Effector memory CD4-positive, alpha-beta T cell (primary cell): ENCODE data around the gene ZNF335.
"Not testable (repeated sequence)": the region's sequence is repeated elsewhere in the genome, so short reads cannot be mapped to it uniquely, and the experiment has no call there.

Experiments used
- DNase-seq, 3 donors: peaks; one replicate each; pipeline ENCODE4 v3.0.0-alpha.2; 2020
- H3K27ac ChIP-seq: 2 replicates; pipeline ENCODE4 v1.7.0; 2013; ENCODE audit warnings: mild to moderate bottlenecking, low read length, moderate library complexity; ENCODE audit not compliant: insufficient read depth, poor library complexity, severe bottlenecking
- H3K27me3 ChIP-seq: replicated peaks from 2 replicates; pipeline ENCODE4 v1.7.0; 2013; ENCODE audit warnings: mild to moderate bottlenecking, low read length; ENCODE audit not compliant: insufficient read depth, control insufficient read depth, poor library complexity, severe bottlenecking
- H3K36me3 ChIP-seq: 2 replicates; pipeline ENCODE4 v1.7.0; 2013; ENCODE audit warnings: mild to moderate bottlenecking, low read length, moderate library complexity; ENCODE audit not compliant: control insufficient read depth, insufficient read depth
- H3K4me1 ChIP-seq: 2 replicates; pipeline ENCODE4 v1.7.0; 2013; ENCODE audit warnings: low read length, mild to moderate bottlenecking; ENCODE audit not compliant: control insufficient read depth, insufficient read depth, poor library complexity, severe bottlenecking
- H3K4me3 ChIP-seq: 2 replicates; pipeline ENCODE4 v1.7.0; 2013; ENCODE audit warnings: low read length, low read depth, mild to moderate bottlenecking; ENCODE audit not compliant: insufficient read depth, poor library complexity, severe bottlenecking
- H3K9me3 ChIP-seq: 2 replicates; pipeline ENCODE4 v1.7.0; 2013; ENCODE audit warnings: mild to moderate bottlenecking, low read length, moderate library complexity; ENCODE audit not compliant: control insufficient read depth

The ZNF335 gene

GRCh38 chr20:46002008-46002407 is 30.0 kb upstream of the ZNF335 start:
- H3K27me3 ChIP-seq, result no peaks in the 10 kb centered on the region
- no peak overlapping the region for H3K4me3 ChIP-seq
- H3K27ac ChIP-seq, result no peak overlapping the region
- no peaks in the 10 kb centered on the region for H3K9me3 ChIP-seq
- H3K4me1 ChIP-seq, result peaks cover 65% of the 10 kb centered on the region
- H3K36me3 ChIP-seq, result no peaks in the 10 kb centered on the region
- DNase-seq, result no peak

- H3K27ac ChIP-seq, result no peak overlapping the region
- no peaks in the 10 kb centered on the region for H3K9me3 ChIP-seq
- no peak overlapping the region for H3K4me3 ChIP-seq
- H3K4me1 ChIP-seq, result peaks cover 65% of the 10 kb centered on the region
- no peak for DNase-seq
- no peaks in the 10 kb centered on the region for H3K36me3 ChIP-seq
- no peaks in the 10 kb centered on the region for H3K27me3 ChIP-seq
These were observed 29.5 kb upstream of the ZNF335 start for GRCh38 chr20:46001498-46001897.

GRCh38 chr20:46000262-46000996 is 28.4 kb upstream of the ZNF335 start:
- no peaks in the 10 kb centered on the region for H3K27me3 ChIP-seq
- H3K27ac ChIP-seq, result no peak overlapping the region
- no peak overlapping the region for H3K4me3 ChIP-seq
- no peaks in the 10 kb centered on the region for H3K36me3 ChIP-seq
- peaks cover 59% of the 10 kb centered on the region for H3K4me1 ChIP-seq
- no peaks in the 10 kb centered on the region for H3K9me3 ChIP-seq
- DNase-seq, result no peak

GRCh38 chr20:45999557-46000261 is 27.7 kb upstream of the ZNF335 start:
- DNase-seq, result no peak
- Histone ChIP-seq H3K9me3 (no peaks in the 10 kb centered on the region), H3K27ac (no peak overlapping the region), H3K27me3 (no peaks in the 10 kb centered on the region), H3K36me3 (no peaks in the 10 kb centered on the region), H3K4me3 (no peak overlapping the region), H3K4me1 (peaks cover 52% of the 10 kb centered on the region)

- DNase-seq, result no peak
- Histone ChIP-seq H3K36me3 (no peaks in the 10 kb centered on the region), H3K27ac (no peak overlapping the region)
These were observed 26.8 kb upstream of the ZNF335 start for GRCh38 chr20:45998761-45999160.

GRCh38 chr20:45998337-45998736 is 26.3 kb upstream of the ZNF335 start:
- Histone ChIP-seq H3K4me3 (no peak overlapping the region), H3K27me3 (no peaks in the 10 kb centered on the region), H3K4me1 (peaks cover 44% of the 10 kb centered on the region), H3K36me3 (no peaks in the 10 kb centered on the region), H3K9me3 (no peaks in the 10 kb centered on the region), H3K27ac (no peak overlapping the region)
- no peak for DNase-seq

More at GRCh38 chr20:45998761-45999160, 26.8 kb upstream of the ZNF335 start:
- H3K4me1 ChIP-seq, result peaks cover 44% of the 10 kb centered on the region
- H3K9me3 ChIP-seq, result no peaks in the 10 kb centered on the region
- H3K4me3 ChIP-seq, result no peak overlapping the region
- H3K27me3 ChIP-seq, result no peaks in the 10 kb centered on the region

GRCh38 chr20:45997187-45997586 is 25.2 kb upstream of the ZNF335 start:
- Histone ChIP-seq H3K27me3 (no peaks in the 10 kb centered on the region), H3K4me3 (no peak overlapping the region), H3K27ac (no peak overlapping the region), H3K9me3 (no peaks in the 10 kb centered on the region), H3K4me1 (peaks cover 44% of the 10 kb centered on the region), H3K36me3 (no peaks in the 10 kb centered on the region)
- no peak for DNase-seq

- not testable (repeated sequence) for H3K27me3 ChIP-seq, H3K36me3 ChIP-seq, H3K4me3 ChIP-seq, H3K9me3 ChIP-seq, DNase-seq, H3K27ac ChIP-seq
- H3K4me1 ChIP-seq, result peaks cover 32% of the 10 kb centered on the region
These were observed 23.6 kb upstream of the ZNF335 start for GRCh38 chr20:45995495-45996097.

- no peaks in the 10 kb centered on the region for H3K9me3 ChIP-seq
- H3K4me1 ChIP-seq, result peaks cover 25% of the 10 kb centered on the region
- H3K27ac ChIP-seq, result no peak overlapping the region
- DNase-seq, result no peak
- no peaks in the 10 kb centered on the region for H3K27me3 ChIP-seq
- H3K36me3 ChIP-seq, result no peaks in the 10 kb centered on the region
- H3K4me3 ChIP-seq, result no peak overlapping the region
These were observed 22.9 kb upstream of the ZNF335 start for GRCh38 chr20:45994761-45995493.
